Measurements from ENCODE around the gene NRXN3. TPM values are rescaled to one million over a fixed set of nuclear protein-coding genes. Genes with fewer than 3 reads are reported as not detected.

NRXN3 gene
- total RNA-seq, 4 donors from 2014 or later: 0.04 to 0.16 TPM; not detected in 2

DNA sequence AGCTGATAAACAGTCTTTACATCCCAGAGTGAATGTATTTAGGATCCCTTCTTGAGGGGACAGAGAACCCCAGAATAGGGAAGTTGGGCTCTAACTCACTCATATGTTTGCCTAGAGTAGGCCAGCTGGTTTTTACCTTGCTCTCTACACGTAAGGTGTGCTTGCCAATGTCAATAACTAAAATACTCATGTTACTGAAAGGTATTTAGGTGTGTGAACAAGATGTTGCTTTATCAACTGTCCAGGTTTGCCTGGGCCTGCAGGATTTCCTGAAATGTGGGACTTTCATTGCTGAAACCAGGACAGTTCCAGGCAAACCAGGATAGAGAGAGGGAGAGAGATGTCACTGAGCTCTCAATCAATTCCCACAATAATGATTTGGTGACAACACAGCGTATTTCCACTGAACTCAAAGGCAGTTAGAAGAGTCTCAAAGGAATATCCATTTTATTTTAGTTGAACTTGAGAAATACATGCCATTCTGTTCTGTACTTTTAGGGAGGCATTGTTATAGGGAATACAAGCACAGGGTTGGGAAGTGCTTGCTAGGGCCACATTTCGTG lies 171.7 kb downstream of the NRXN3 start:
- no peak for TF ChIP-seq POLR2A (IDR thresholded peaks at IDR 0.05)
- TF ChIP-seq, protein P1, sequence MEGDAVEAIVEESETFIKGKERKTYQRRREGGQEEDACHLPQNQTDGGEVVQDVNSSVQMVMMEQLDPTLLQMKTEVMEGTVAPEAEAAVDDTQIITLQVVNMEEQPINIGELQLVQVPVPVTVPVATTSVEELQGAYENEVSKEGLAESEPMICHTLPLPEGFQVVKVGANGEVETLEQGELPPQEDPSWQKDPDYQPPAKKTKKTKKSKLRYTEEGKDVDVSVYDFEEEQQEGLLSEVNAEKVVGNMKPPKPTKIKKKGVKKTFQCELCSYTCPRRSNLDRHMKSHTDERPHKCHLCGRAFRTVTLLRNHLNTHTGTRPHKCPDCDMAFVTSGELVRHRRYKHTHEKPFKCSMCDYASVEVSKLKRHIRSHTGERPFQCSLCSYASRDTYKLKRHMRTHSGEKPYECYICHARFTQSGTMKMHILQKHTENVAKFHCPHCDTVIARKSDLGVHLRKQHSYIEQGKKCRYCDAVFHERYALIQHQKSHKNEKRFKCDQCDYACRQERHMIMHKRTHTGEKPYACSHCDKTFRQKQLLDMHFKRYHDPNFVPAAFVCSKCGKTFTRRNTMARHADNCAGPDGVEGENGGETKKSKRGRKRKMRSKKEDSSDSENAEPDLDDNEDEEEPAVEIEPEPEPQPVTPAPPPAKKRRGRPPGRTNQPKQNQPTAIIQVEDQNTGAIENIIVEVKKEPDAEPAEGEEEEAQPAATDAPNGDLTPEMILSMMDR (IDR thresholded peaks at IDR 0.05 in 4 of 5, conservative IDR thresholded peaks at IDR 0.05 in 1 of 5): no peak
- intact Hi-C loops (cut with DNase I; ENCODE audit: low total_unique reads): no loop called here
- Histone ChIP-seq H3K4me3 (no peak overlapping the region), H3K9me3 (no peaks in the 10 kb centered on the region), H3K36me3 (no peaks in the 10 kb centered on the region), H3K27me3 (no peaks in the 10 kb centered on the region), H3K4me1 (no peaks in the 10 kb centered on the region), H3K27ac (no peak overlapping the region)
- no peak for ATAC-seq
- no peak for DNase-seq
- in situ Hi-C loops (cut with MboI; ENCODE audit: low sequenced_read_pairs in 4 of 4): no loop called here

DNA sequence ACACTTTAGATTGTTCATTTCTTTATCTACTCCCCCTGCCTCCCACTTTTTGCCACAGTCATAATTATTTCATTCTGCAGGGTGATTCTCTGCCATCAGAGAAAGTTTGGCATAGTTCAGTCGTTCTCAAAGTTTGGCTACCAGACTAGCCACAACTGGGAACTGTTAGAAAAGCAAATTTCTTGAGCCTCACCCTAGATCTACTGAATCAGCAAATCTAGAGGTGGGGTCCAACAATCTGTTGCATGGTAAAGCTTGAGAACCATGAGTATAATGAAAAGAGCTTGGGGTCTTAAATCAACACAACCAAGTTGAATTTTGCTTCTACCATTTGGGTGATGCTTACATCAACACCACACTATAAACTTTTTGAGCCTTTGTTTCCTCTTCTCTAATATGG lies 172.7 kb downstream of the NRXN3 start:
- DNase-seq (no peak), ATAC-seq (no peak)
- H3K9me3 ChIP-seq: no peaks in the 10 kb centered on the region
- no peaks in the 10 kb centered on the region for H3K36me3 ChIP-seq
- no peak overlapping the region for H3K27ac ChIP-seq
- H3K4me1 ChIP-seq: no peaks in the 10 kb centered on the region
- no peaks in the 10 kb centered on the region for H3K27me3 ChIP-seq
- intact Hi-C loops (cut with DNase I; ENCODE audit: low total_unique reads): no loop called here
- in situ Hi-C loops (cut with MboI; ENCODE audit: low sequenced_read_pairs in 4 of 4): no loop called here
- TF ChIP-seq, protein P1 (IDR thresholded peaks at IDR 0.05 in 4 of 5, conservative IDR thresholded peaks at IDR 0.05 in 1 of 5): no peak
- TF ChIP-seq POLR2A (IDR thresholded peaks at IDR 0.05): no peak
- H3K4me3 ChIP-seq: no peak overlapping the region

DNA sequence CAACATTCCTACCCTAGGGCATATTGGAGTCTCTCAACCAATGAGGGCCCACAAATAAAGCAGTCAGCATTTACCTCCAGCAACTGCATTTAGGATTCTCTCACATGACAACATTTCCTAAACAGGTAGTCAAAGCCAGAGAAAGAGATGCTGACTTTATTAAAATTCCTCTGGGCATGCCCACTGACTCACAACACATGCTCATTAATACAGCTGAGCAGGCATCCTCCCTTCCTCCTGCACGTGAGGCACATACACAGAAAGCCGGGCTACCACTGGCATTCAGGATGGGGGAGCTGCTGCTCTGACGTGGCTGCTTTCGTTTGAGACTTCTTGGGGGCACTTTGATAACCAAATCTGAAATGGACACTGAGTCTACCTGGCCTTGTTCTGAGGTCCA lies 174.1 kb downstream of the NRXN3 start:
- intact Hi-C loops (cut with DNase I; ENCODE audit: low total_unique reads): no loop called here
- in situ Hi-C loops (cut with MboI; ENCODE audit: low sequenced_read_pairs in 4 of 4): no loop called here

DNA sequence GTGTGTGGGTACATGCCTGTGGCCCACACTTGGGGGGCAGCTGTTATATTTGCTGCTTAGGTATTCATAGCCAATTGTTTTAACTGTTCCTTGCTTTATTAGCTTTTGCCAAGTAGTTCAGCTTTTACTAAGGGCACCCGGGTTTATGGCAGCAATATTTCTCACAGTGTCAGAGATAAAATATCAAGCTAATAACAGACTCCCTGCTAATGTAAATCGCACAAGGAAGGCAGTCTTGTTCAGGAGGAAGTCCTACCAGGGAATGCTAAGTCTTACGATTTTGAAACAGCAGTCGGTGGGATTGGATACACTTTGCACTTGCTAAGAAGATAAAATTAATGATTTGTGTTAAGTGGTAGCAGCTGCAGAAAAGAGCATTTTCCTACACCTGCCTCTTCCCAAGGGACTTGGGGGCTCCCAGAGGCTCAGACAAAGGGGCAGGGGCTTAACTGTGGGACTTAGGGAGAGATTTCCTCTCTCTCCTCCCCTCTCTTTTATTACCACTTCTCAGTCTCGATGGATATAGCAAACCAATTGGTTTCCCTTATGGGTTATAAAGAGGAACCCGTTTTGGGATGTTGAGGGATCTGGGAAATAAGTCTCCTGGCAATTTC lies 175.1 kb downstream of the NRXN3 start:
- no peaks in the 10 kb centered on the region for H3K36me3 ChIP-seq
- ATAC-seq (no peak), DNase-seq (no peak)
- H3K4me1 ChIP-seq: no peaks in the 10 kb centered on the region
- TF ChIP-seq, protein P1 (IDR thresholded peaks at IDR 0.05 in 4 of 5, conservative IDR thresholded peaks at IDR 0.05 in 1 of 5): no peak
- no peak for TF ChIP-seq POLR2A (IDR thresholded peaks at IDR 0.05)
- no peak overlapping the region for H3K4me3 ChIP-seq
- no peaks in the 10 kb centered on the region for H3K27me3 ChIP-seq
- H3K9me3 ChIP-seq: no peaks in the 10 kb centered on the region
- intact Hi-C loops (cut with DNase I; ENCODE audit: low total_unique reads) (no loop called here), in situ Hi-C loops (cut with MboI; ENCODE audit: low sequenced_read_pairs in 4 of 4) (no loop called here)
- H3K27ac ChIP-seq: no peak overlapping the region

More for the DNA sequence above, 174.1 kb downstream of the NRXN3 start:
- H3K36me3 ChIP-seq: no peaks in the 10 kb centered on the region
- no peak overlapping the region for H3K27ac ChIP-seq
- H3K4me1 ChIP-seq: no peaks in the 10 kb centered on the region
- DNase-seq (no peak), ATAC-seq (no peak)
- TF ChIP-seq, protein P1 (IDR thresholded peaks at IDR 0.05 in 4 of 5, conservative IDR thresholded peaks at IDR 0.05 in 1 of 5): no peak
- no peak for TF ChIP-seq POLR2A (IDR thresholded peaks at IDR 0.05)
- no peak overlapping the region for H3K4me3 ChIP-seq
- no peaks in the 10 kb centered on the region for H3K9me3 ChIP-seq
- H3K27me3 ChIP-seq: no peaks in the 10 kb centered on the region
